ENCODE measurements around the gene SYNE4. TPM values are rescaled to one million over a fixed set of nuclear protein-coding genes. Genes with fewer than 3 reads are reported as not detected.
A peak's percentile ranks its signal among the peaks of the same experiment; 100 is the strongest.

SYNE4 gene
- total RNA-seq, 1 experiment from 2014 or later, result 48.5 TPM

- no peaks in the 10 kb centered on the region for H3K9me3 Mint-ChIP-seq (ENCODE audit: unreplicated experiment)
- Histone ChIP-seq H3K36me3 (ENCODE audit: control insufficient read depth, insufficient read depth, low read length) (no peaks in the 10 kb centered on the region; the same call in 1 of the 2 replicates), H3K9me3 (no peaks in the 10 kb centered on the region), H3K4me3 (ENCODE audit: low read depth, low read length) (peak overlapping the region; percentile 72), H3K27me3 (replicated peaks; ENCODE audit: control insufficient read depth, insufficient read depth, low read length) (no peaks in the 10 kb centered on the region), H3K4me1 (peaks cover 12% of the 10 kb centered on the region)
- peak overlapping the region; percentile 92 for H3K27ac Mint-ChIP-seq (ENCODE audit: unreplicated experiment)
- intact Hi-C loops (cut with micrococcal nuclease; ENCODE audit: unreplicated experiment), result loop anchor here (1.0 kb wide), 2 partner anchors 41 to 102 kb away; partner anchors contain the start of genes TBCB, THAP8 and WDR62
- BruUV-seq (replicated peaks), result TSS peak; percentile 29
- peaks cover 32% of the 10 kb centered on the region for H3K36me3 Mint-ChIP-seq (ENCODE audit: insufficient read depth, unreplicated experiment)
- ChIA-PET POLR2A (interaction anchor here (0.9 to 1.5 kb wide), 6 partner anchors 16 to 268 kb away, joined by 3 to 14 read pairs (median 6); partner anchors contain the start of genes POLR2I, PSENEN, THAP8 and U2AF1L4), CTCF (interaction anchor here (0.7 to 1.7 kb wide), 8 partner anchors 10 to 115 kb away, joined by 3 to 6 read pairs (median 3); partner anchors contain the start of gene THAP8)
- H3K4me1 Mint-ChIP-seq (ENCODE audit: low read depth, unreplicated experiment), result peaks cover 34% of the 10 kb centered on the region
- TF ChIP-seq, protein P1, sequence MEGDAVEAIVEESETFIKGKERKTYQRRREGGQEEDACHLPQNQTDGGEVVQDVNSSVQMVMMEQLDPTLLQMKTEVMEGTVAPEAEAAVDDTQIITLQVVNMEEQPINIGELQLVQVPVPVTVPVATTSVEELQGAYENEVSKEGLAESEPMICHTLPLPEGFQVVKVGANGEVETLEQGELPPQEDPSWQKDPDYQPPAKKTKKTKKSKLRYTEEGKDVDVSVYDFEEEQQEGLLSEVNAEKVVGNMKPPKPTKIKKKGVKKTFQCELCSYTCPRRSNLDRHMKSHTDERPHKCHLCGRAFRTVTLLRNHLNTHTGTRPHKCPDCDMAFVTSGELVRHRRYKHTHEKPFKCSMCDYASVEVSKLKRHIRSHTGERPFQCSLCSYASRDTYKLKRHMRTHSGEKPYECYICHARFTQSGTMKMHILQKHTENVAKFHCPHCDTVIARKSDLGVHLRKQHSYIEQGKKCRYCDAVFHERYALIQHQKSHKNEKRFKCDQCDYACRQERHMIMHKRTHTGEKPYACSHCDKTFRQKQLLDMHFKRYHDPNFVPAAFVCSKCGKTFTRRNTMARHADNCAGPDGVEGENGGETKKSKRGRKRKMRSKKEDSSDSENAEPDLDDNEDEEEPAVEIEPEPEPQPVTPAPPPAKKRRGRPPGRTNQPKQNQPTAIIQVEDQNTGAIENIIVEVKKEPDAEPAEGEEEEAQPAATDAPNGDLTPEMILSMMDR (IDR thresholded peaks at IDR 0.05; ENCODE audit: insufficient read depth in 1 of 2, low read depth in 1 of 2, low read length in 1 of 2, severe bottlenecking in 1 of 2, unreplicated experiment in 1 of 2), result no peak
- no peaks in the 10 kb centered on the region for H3K27me3 Mint-ChIP-seq (ENCODE audit: insufficient read depth, unreplicated experiment)
- peak overlapping the region; percentile 98 for H3K4me3 Mint-ChIP-seq (ENCODE audit: unreplicated experiment)
- no peak for DNase-seq
Observed at GRCh38 chr19:36013280-36014011, 4.8 kb upstream of the SYNE4 start.

- ChIA-PET POLR2A (no interaction called here), CTCF (interaction anchor here (0.5 kb wide), 1 partner anchor 25 kb away, joined by 3 read pairs; no protein-coding TSS in a partner anchor)
- peak overlapping the region; percentile 39 for H3K27ac Mint-ChIP-seq (ENCODE audit: unreplicated experiment)
- no peak overlapping the region for H3K4me3 Mint-ChIP-seq (ENCODE audit: unreplicated experiment)
- intact Hi-C loops (cut with micrococcal nuclease; ENCODE audit: unreplicated experiment), result no loop called here
- H3K27me3 ChIP-seq (replicated peaks; ENCODE audit: control insufficient read depth, insufficient read depth, low read length), result no peaks in the 10 kb centered on the region
- no peaks in the 10 kb centered on the region for H3K27me3 Mint-ChIP-seq (ENCODE audit: insufficient read depth, unreplicated experiment)
- no peak overlapping the region for H3K4me3 ChIP-seq (ENCODE audit: low read depth, low read length)
- H3K36me3 Mint-ChIP-seq (ENCODE audit: insufficient read depth, unreplicated experiment), result peaks cover 34% of the 10 kb centered on the region
- no TSS peak for BruUV-seq (replicated peaks)
- H3K4me1 Mint-ChIP-seq (ENCODE audit: low read depth, unreplicated experiment), result peaks cover 36% of the 10 kb centered on the region
- H3K9me3 ChIP-seq, result no peaks in the 10 kb centered on the region
- peaks cover 2% of the 10 kb centered on the region for H3K36me3 ChIP-seq (ENCODE audit: control insufficient read depth, insufficient read depth, low read length)
- DNase-seq, result no peak
- H3K4me1 ChIP-seq, result peaks cover 11% of the 10 kb centered on the region
- H3K9me3 Mint-ChIP-seq (ENCODE audit: unreplicated experiment), result no peaks in the 10 kb centered on the region
- TF ChIP-seq, protein P1 (IDR thresholded peaks at IDR 0.05; ENCODE audit: insufficient read depth in 1 of 2, low read depth in 1 of 2, low read length in 1 of 2, severe bottlenecking in 1 of 2, unreplicated experiment in 1 of 2), result no peak
Observed at GRCh38 chr19:36010402-36010801, 1.8 kb upstream of the SYNE4 start.

DNA sequence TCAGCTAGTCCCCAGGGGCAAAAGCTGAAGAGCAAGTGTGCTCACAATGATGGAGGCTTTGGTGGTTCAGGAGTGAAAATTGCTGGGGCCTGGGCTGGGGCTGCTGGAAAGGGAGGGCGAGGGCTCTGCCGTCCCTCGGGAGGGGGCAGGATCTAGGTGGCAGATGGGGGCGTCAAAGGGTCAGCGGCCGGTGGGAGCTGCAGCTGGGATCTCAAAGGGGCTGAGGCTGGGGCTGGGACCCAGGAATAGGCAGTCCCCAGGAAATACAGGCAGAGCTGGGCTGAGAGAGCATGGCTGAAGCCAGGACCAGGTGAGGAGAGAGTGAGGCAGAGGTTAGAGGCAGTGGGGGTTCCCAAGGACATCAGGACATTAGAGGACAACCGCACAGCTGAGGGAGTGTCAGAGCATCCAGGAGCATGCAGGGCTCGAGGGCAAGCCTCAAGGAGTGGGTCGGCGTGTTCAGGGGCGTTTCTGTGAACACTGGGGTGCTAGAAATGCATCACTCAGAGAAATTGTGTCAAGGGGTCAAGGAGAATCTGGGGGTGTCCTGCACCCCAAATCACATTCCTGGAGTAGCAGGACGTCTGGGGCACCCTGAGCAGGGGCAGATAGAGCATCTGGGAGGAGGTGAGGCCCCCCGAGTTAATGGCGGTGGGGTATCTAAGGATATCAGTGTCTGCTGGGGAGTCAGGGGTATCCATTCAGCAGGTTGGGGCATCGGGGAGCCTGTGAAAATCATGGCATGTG lies 1.2 kb upstream of the SYNE4 start:
- H3K4me1 ChIP-seq, result peaks cover 5% of the 10 kb centered on the region; the same call in 1 of the 2 replicates
- Mint-ChIP-seq H3K4me1 (ENCODE audit: low read depth, unreplicated experiment) (peaks cover 30% of the 10 kb centered on the region), H3K36me3 (ENCODE audit: insufficient read depth, unreplicated experiment) (peaks cover 36% of the 10 kb centered on the region), H3K27ac (ENCODE audit: unreplicated experiment) (peak overlapping the region; percentile 39), H3K9me3 (ENCODE audit: unreplicated experiment) (no peaks in the 10 kb centered on the region), H3K27me3 (ENCODE audit: insufficient read depth, unreplicated experiment) (no peaks in the 10 kb centered on the region), H3K4me3 (ENCODE audit: unreplicated experiment) (peak overlapping the region; percentile 89)
- peak overlapping the region; percentile 75 for H3K4me3 ChIP-seq (ENCODE audit: low read depth, low read length)
- ChIA-PET POLR2A (interaction anchor here (1.4 to 1.5 kb wide), 2 partner anchors 32 to 44 kb away, joined by 7 to 10 read pairs; partner anchors contain the start of gene THAP8), CTCF (interaction anchor here (0.5 to 0.8 kb wide), 2 partner anchors 26 to 262 kb away, joined by 3 read pairs; partner anchors contain the start of gene LIN37)
- peaks cover 2% of the 10 kb centered on the region for H3K36me3 ChIP-seq (ENCODE audit: control insufficient read depth, insufficient read depth, low read length)
- H3K27me3 ChIP-seq (replicated peaks; ENCODE audit: control insufficient read depth, insufficient read depth, low read length), result no peaks in the 10 kb centered on the region
- intact Hi-C loops (cut with micrococcal nuclease; ENCODE audit: unreplicated experiment), result loop anchor here (2.0 kb wide), 1 partner anchor 15 kb away; the partner anchor contains the start of gene SDHAF1
- peak in 1 of 2 experiments; percentile 16 for DNase-seq
- TF ChIP-seq, protein P1 (IDR thresholded peaks at IDR 0.05; ENCODE audit: insufficient read depth in 1 of 2, low read depth in 1 of 2, low read length in 1 of 2, severe bottlenecking in 1 of 2, unreplicated experiment in 1 of 2), result no peak
- BruUV-seq (replicated peaks), result no TSS peak
- H3K9me3 ChIP-seq, result no peaks in the 10 kb centered on the region

All from Caco-2 (cell line).